GM18858 (cell line): ENCODE measurements around the gene PRMT7.

Experiments used
- ATAC-seq: cut with Tn5 transposase; IDR thresholded peaks from one replicate; pipeline ENCODE4 v1.9.1; 2021; ENCODE audit not compliant: unreplicated experiment

The PRMT7 gene

DNA sequence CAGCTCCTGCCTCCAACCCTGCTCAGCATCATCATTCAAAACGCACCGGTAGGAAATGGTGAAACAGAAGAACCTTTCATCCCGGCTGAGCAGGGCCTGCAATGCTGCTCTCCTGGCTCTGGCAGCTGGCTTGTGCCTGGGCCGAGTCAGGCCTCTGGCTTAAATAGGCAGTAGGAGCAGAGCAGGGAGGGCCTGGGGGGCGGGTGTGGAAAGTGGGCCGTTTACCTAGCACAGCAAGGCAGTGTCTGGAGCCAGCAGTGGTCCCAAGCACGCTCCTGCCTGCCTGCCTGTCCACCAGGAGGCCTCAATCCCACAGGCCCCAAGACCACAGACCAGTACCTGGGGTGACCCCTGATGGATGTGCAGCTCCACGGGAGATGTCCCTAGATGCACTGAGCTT, 78.2 kb downstream of the PRMT7 start:
- ATAC-seq = no peak

DNA sequence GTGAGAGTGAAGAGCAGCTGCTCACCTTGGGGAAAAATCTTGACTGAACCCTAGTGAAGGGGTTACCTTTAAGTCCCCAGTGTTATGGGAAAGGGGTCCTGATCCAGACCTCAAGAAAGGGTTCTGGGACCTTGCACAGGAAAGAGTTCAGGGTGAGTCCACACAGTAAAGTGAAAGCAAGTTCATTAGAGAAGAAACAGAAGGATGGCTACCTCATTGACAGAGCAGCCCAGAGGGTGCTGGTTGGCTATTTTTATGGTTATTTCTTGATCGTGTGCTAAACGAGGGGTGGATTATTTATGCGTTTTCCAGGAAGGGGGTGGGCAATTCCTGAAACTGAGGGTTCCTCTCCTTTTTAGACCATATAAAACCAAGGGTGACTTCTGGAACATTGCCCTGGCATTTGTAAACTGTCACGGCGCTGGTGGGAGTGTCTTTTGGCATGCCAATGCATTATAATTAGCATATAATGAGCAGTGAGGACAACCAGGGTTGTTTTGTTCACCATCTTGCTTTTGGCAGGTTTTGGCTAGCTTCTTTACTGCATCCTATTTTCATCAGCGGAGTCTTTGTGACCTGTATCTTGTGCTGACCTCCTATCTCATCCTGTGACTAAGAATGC, 79.0 kb downstream of the PRMT7 start:
- no peak for ATAC-seq

DNA sequence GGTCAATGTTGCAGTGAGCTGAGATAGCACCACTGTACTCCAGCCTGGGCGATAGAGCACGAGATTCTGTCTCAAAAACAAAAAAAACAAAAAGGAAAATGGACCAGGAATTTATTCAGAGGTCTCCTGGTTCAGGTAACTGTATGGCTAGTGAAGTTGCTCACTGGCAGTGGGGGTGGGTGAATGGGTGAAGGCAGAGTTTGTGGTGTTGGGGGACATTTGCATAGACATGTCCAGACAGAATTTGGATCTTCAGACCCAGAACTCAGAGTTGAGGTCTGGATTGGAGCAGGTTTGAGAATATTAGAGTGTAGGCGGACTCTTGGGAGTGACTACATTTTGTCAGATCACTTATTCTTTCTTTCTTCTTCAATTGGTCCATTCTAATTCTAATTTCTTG, 82.5 kb downstream of the PRMT7 start:
- no peak for ATAC-seq

- no peak for ATAC-seq
Observed at GRCh38 chr16:68395167-68395786, 84.5 kb downstream of the PRMT7 start.

GRCh38 chr16:68395815-68396214, 85.0 kb downstream of the PRMT7 start:
- ATAC-seq = no peak

DNA sequence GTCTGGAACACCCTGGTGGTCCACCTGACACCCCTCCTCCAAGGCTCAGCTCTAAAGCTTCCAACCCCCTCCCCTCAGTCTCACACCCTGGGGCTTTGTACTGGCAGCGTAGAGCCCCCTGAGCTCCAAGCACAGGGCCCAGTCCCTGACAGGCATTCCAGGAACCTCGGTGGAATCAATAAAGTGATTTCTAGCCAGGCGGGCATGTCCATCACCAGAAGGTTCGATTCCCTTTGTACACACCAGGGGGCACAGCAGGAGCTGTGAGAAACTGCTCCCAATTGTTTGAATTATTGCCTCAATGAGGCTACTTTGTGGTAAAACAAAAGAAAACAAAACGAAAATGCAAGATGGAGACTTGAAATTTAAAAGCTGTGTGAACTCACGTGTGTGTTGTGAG, 85.7 kb downstream of the PRMT7 start:
- no peak for ATAC-seq

DNA sequence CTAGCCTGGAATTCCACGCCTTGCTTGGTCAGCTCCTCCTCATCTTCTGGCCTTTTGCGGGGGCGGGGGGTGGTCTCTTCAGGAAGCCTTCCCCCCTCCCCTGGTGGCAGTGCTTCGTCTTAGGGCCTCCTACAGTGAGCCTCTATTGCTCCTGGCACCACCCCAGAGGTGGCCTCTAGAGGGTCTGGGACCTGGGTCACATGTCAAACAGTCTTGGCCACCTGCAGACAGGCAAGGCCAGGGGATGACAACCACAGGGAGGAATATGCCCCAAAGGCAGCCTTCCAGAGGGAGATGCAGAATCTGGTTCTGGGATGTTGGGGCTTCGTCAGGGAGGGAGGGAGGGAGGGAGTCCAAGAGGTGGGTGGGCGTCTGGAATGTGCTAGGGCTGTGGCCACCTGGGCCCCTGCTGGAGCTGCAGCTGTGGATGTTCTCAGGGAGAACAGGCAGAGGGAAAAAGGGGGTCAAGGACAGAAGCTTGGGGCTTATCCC, 86.9 kb downstream of the PRMT7 start:
- ATAC-seq = no peak

- no peak for ATAC-seq
Observed at GRCh38 chr16:68399456-68399855, 88.6 kb downstream of the PRMT7 start.

DNA sequence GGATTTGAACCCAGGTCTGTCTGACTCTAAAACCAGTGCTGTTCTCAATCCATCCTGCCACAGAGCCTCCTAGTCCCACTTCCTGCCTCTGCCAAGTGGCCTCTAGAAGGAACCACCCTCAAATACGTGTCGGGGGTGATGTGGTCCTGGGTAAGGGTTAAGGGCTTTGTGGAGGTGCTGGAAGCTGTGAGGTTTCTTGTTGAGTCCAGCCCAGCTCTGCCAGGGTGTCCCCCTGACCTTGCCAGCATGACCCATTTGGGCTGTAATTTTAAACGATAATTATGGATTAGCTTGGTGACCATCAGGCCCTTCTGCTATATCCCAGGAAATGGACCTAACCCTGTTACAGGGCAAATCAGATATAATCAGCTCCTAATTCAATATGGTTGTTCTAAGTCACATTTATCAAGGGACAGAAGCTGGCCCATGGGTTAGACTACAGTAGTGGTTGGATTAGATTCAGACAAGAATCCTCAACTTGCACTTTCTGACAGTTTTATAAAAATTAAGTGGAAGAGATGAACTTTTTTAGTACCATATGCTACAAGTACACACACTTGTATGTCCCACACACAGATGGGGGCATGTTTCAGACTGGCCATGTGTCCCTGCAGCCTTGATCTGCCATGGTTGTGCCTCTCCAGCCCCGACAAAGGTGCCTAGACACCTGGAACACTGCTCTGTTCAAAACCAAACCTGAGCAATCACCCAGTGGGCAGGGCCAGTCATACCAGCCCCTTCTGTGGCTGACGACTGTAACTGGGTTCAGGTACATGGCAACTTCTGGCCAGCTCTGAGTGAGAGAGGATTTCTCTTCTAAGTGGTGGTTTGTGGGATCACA, 89.5 kb downstream of the PRMT7 start:
- ATAC-seq = no peak

GRCh38 chr16:68400924-68401460, 90.2 kb downstream of the PRMT7 start:
- no peak for ATAC-seq

GRCh38 chr16:68401871-68402747, 91.3 kb downstream of the PRMT7 start:
- ATAC-seq = no peak

GRCh38 chr16:68402748-68403040, 91.9 kb downstream of the PRMT7 start:
- ATAC-seq = no peak

- no peak for ATAC-seq
Observed at GRCh38 chr16:68403177-68403576, 92.4 kb downstream of the PRMT7 start.

GRCh38 chr16:68403704-68404103, 92.9 kb downstream of the PRMT7 start:
- ATAC-seq = no peak

DNA sequence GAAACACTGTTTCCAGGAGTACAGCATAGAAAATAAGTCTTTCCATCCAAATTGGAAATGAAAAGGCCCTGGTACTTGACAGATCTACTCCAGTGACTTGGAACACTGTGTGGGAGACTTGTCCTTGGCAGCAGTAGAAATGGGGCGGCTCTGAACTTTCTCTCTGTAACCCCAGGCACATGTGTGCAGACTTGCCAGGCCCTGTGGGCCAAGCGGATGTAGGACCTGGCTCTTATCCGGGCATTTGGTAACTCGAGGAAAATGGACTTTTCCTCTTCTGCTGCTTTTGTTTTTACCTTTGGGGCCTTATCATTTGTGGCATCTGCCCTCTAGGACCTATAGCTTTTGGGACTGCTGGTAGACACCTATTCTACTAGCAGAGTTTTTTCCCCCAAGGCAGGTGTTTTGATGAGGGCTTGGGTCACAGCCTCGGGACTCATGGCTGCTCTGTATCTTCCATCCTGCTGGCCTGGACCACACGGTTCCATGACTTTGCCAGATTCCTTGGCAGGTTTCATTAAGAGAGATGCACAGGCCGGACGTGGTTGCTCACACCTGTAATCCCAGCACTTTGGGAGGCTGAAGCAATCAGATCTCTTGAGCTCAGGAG, 94.0 kb downstream of the PRMT7 start:
- ATAC-seq = no peak

DNA sequence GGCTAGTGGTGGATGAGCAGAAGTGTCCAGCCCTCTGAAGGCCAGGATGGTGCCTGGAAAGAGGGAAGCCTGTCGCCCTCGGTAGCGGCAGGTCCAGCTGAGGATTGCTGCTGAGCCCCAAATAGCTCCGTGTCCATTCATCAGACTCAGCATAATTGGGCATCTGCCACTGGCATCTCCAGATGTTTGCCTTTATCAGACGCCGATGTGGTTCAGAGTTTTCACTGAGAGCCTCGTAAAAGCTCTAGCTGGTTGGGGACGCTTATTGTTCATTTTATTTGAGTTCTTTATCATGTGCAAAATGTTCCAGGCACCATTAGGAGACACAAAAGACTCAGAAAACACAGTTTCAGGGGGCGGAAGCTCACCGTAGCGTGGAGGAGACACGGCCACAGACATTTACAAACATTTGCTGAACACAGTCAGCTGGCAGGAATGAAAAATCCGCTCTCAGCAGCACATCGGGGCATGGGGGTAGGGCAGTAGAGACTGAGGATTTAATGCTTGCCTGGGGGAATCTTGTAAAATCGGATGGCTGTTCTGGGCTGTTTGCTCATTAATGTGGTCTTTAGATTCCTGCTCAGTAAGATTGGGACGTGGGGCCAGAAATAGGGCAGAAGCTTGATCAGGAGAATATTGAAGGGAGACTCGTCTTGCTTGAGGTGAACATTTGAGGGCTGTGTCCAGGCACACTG, 95.8 kb downstream of the PRMT7 start:
- ATAC-seq = no peak
